ENCODE measurements around the gene NUTM2A. TPM values are rescaled to one million over a fixed set of nuclear protein-coding genes. Genes with fewer than 3 reads are reported as not detected.
"Not testable (repeated sequence)": the region's sequence is repeated elsewhere in the genome, so short reads cannot be mapped to it uniquely, and the experiment has no call there.

NUTM2A gene
- total RNA-seq, 4 donors from 2014 or later, result 1.8 to 6.3 (median 2.4) TPM

DNA sequence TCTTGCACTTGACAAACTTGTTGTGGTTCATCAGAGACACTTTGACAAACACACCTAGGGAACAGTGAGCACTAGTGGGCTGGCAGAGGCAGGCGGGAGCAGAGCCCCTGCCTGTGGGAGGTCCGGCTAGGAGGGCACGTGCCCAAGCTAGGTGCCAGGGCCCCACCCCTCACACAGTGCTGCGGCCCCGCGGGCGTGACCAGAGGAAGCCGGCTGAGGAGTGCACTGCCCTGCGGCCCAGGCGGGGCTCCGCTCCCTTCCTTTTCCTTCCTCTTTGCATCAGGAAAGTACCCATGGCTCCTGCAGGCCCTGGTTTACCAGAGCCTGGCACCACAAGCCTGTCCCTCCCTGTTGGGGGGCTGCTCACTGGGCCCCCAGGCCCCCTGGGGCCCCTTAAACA lies 9.1 kb upstream of the NUTM2A start:
- 97% methylated on average over 6 of the region's 11 CpGs; no CpG with 5 or more reads in 1 of the 2 donors for WGBS, 2 donors
- H3K27me3 ChIP-seq; H3K4me3 ChIP-seq; H3K4me1 ChIP-seq; H3K9me3 ChIP-seq; DNase-seq (ENCODE audit: low spot score in 2 of 2); H3K27ac ChIP-seq: not testable (repeated sequence)
- H3K36me3 ChIP-seq, result peaks cover 0 to 17% (median 0%) of the 10 kb centered on the region in 3 donors

DNA sequence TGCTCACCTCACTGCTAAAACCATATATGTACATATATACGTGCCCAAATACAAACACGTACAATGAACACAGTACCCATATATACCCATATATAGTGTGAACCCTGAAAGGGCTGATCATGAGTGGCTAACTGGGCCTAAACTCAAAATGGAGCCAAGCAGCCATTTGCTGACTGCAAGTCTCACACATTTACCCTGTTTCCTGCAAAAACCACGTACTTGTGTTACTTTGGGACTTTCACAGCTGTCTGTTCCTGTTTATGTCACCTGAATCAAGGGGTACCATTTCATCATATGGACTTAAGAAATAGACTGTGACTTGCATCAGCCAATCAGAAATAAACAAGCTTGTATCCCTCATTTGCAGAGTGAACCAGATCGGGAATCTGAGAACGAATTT lies 5.9 kb upstream of the NUTM2A start:
- not testable (repeated sequence) for H3K9me3 ChIP-seq; DNase-seq (ENCODE audit: low spot score in 2 of 2); H3K4me1 ChIP-seq; H3K36me3 ChIP-seq; H3K27me3 ChIP-seq; H3K27ac ChIP-seq; H3K4me3 ChIP-seq
- WGBS, 2 donors, result 40% methylated on average over 1 of the region's 5 CpGs; no CpG with 5 or more reads in 1 of the 2 donors

DNA sequence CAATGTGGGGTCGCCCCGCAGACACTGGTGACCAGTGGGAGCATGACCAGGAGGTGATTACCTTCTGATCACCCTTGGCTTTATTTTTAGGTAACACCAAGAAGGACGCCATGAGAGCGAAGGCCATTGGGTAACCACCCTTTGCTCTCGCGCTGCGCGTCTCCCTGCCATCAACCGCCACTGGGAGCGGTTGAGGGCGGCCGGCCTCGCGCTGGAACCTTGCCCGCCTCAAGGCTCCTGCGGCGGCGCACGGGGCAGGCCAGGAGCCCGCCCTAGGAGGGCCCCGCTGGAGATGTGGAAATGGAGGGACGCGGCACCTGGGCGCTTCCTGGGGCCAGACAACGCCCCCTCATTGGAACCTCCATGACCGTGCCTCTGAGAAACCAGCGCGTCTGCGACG lies 2.5 kb upstream of the NUTM2A start:
- not testable (repeated sequence) for DNase-seq (ENCODE audit: low spot score in 2 of 2); H3K27me3 ChIP-seq; H3K36me3 ChIP-seq; H3K9me3 ChIP-seq; H3K27ac ChIP-seq; H3K4me1 ChIP-seq; H3K4me3 ChIP-seq
- 89 to 92% methylated on average over 12 to 15 of the region's 30 CpGs for WGBS, 2 donors

DNA sequence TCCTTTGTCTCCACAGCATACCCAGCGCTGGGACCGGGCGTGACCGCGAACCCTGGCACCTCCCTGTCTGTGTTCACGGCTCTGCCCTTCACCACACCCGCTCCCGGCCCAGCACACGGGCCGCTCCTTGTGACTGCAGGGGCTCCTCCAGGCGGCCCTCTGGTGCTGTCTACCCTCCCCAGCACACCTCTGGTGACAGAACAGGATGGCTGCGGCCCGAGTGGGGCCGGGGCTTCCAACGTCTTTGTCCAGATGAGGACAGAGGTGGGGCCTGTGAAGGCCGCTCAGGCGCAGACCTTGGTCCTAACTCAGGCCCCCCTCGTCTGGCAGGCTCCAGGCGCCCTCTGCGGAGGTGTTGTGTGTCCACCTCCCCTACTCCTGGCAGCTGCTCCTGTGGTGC lies 3.0 kb downstream of the NUTM2A start:
- H3K4me3 ChIP-seq; H3K9me3 ChIP-seq; DNase-seq (ENCODE audit: low spot score in 2 of 2); H3K36me3 ChIP-seq; H3K4me1 ChIP-seq; H3K27ac ChIP-seq; H3K27me3 ChIP-seq: not testable (repeated sequence)
- WGBS, 2 donors, result 93% methylated on average over 8 of the region's 20 CpGs; no CpG with 5 or more reads in 1 of the 2 donors

DNA sequence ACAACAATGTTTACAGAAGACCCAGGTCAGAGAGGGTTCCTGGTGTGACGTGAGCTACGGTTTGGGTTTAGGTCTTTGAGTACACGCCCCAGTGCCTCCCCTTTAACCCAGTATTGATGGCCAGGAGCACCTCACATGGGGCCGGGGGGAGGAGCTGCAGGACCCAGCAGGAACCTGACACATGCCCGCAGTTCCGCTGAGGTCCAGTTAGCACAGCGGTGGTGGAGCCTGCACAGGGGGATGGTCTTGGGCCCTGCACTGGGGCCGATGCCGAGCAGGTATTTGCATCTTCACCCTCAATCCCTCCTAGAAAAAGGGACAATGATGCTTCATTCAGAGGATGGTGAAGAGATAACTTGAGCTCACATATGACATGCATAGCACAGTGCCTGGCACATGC lies 4.0 kb downstream of the NUTM2A start:
- H3K27ac ChIP-seq; H3K27me3 ChIP-seq; DNase-seq (ENCODE audit: low spot score in 2 of 2); H3K4me3 ChIP-seq; H3K4me1 ChIP-seq; H3K9me3 ChIP-seq; H3K36me3 ChIP-seq: not testable (repeated sequence)
- WGBS, 2 donors, result 89% methylated on average over 7 to 9 of the region's 9 CpGs

DNA sequence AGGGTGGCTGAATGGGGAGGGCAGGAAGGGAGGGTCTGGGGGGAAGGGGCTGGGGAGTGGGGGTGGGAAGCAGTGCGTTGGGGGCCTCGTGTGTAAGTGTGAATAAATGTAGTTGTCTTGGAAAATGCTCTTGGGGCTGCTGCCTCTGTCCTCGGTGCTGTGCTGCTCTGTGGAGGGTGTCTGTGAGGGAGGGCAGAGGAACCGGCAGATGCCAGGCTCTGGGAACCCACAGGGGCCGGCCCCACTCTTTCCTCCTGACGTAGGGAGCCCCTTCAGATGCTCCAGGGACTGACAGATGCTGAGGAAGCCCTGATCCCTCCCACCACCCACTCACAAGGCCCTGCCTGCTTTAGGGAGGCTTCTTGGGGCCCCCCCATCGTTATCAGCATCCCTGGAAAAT lies 9.6 kb downstream of the NUTM2A start:
- not testable (repeated sequence) for H3K27me3 ChIP-seq; H3K27ac ChIP-seq; H3K4me1 ChIP-seq; DNase-seq (ENCODE audit: low spot score in 2 of 2); H3K9me3 ChIP-seq; H3K4me3 ChIP-seq; H3K36me3 ChIP-seq
- 67 to 80% methylated on average over 1 of the region's 7 CpGs for WGBS, 2 donors

DNA sequence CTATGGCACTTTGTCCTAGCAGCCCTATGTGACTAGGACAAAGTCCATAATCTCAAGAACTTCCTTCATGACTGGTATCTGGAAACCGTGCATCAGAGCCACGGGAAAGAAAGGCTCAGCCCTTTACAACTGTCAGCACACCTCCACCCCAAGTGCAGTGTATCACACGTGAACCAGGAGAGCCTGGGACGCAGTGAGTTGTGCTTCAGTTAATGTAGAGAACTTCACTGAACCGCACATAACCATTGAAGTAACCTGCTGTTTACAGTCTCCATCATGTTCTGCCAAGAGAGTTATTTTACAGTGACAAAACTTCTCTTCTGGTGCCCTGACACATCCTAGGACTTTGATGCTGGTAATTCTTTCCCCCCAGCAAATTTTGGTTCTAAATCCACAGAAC lies 12.0 kb downstream of the NUTM2A start:
- H3K27me3 ChIP-seq; DNase-seq (ENCODE audit: low spot score in 2 of 2); H3K27ac ChIP-seq; H3K4me3 ChIP-seq; H3K9me3 ChIP-seq; H3K36me3 ChIP-seq; H3K4me1 ChIP-seq: not testable (repeated sequence)
- WGBS, 2 donors, result 89 to 100% methylated on average over 3 to 5 of the region's 5 CpGs

DNA sequence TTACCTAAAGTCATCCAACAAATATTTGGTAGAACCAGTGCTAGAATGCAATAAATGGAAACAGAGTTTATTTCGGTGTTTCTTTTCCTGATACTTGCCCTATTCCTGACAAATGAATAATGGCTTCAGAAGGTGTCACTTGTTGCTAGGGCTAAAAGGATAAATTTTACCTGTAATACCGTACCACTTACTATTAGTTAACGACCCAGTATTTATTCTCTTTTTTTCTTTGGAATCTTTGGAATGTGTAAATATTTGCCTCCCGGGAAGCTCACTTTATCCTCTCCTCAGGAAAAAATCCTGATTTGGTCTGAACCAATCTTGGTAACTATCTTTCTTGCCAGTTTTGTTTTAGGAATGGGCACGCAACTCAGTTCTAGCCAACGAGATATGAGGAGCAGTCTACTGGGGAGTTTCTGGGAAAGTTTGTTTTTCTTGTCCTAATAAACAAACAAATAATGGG lies 14.1 kb downstream of the NUTM2A start:
- not testable (repeated sequence) for H3K27ac ChIP-seq; H3K4me1 ChIP-seq; H3K9me3 ChIP-seq; H3K4me3 ChIP-seq; DNase-seq (ENCODE audit: low spot score in 2 of 2); H3K27me3 ChIP-seq; H3K36me3 ChIP-seq
- WGBS, 2 donors, result 68% methylated on average over 2 of the region's 6 CpGs; no CpG with 5 or more reads in 1 of the 2 donors

DNA sequence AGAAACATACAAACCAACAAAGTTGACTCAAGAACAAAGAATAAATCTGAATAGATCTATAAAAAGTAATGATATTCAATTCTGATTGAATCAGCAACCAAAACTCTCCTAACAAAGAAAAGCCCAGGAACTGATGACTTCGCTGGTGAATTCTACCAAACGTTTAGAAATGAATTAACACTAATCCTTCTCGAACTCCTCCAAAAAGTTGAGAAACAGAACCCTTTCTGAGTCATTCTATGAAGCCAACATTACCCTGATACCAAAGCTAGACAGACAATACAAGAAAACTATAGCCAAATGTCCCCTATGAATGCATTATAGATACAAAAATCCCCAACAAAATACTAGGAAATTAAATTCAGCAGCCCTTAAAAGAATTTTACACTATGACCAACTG lies 16.9 kb downstream of the NUTM2A start:
- H3K36me3 ChIP-seq; H3K9me3 ChIP-seq; H3K4me1 ChIP-seq; H3K27ac ChIP-seq; H3K27me3 ChIP-seq; DNase-seq (ENCODE audit: low spot score in 2 of 2); H3K4me3 ChIP-seq: not testable (repeated sequence)
- WGBS, 2 donors, result 70% methylated on average over 3 of the region's 3 CpGs; no CpG with 5 or more reads in 1 of the 2 donors

DNA sequence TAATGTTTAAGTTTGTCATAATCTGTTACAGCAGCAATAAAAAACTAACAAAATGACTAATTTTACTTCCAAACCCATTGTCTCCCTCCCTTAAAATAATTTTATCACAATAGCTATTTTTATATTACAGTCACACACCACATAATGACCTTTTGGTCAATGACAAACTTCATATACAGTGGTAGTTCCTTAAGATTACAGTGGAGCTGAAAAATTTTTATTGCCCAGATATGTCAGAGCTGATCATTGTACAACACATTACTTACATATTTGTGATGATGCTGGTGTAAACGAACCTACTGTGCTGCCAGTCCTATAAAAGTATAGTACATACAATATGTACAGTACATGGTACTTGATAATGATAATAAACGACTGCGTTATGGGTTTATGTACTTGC lies 22.1 kb downstream of the NUTM2A start:
- not testable (repeated sequence) for H3K36me3 ChIP-seq; H3K27ac ChIP-seq; H3K4me3 ChIP-seq; DNase-seq (ENCODE audit: low spot score in 2 of 2); H3K4me1 ChIP-seq; H3K9me3 ChIP-seq; H3K27me3 ChIP-seq
- WGBS, 2 donors, result 50 to 91% methylated on average over 1 of the region's 3 CpGs

DNA sequence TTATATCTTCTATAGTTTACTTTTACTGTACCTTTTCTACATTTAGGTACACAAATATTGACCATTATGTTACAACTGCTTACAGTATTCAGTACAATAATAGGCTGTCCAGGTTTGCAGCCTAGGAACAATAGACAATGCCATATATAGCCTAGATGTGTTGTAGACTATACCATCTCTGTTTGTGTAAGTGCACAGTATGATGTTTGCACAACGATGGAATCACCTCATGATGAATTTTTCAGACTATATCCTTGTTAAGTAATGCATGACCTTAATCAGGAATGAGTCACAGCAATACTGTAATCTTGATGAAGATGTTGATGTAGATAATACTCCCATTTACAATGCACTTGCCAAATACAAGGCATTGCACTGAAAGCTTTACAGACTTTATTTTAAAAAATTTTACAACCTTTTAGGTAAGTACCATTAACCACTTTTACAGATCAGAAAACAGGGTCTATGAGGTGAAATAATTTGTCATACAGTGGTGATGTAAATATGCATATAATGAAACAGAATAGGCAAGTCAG lies 23.6 kb downstream of the NUTM2A start:
- H3K9me3 ChIP-seq; H3K36me3 ChIP-seq; H3K4me3 ChIP-seq; DNase-seq (ENCODE audit: low spot score in 2 of 2); H3K27ac ChIP-seq; H3K4me1 ChIP-seq; H3K27me3 ChIP-seq: not testable (repeated sequence)
- WGBS, 2 donors, result 75 to 100% methylated on average over 1 of the region's 1 CpG

DNA sequence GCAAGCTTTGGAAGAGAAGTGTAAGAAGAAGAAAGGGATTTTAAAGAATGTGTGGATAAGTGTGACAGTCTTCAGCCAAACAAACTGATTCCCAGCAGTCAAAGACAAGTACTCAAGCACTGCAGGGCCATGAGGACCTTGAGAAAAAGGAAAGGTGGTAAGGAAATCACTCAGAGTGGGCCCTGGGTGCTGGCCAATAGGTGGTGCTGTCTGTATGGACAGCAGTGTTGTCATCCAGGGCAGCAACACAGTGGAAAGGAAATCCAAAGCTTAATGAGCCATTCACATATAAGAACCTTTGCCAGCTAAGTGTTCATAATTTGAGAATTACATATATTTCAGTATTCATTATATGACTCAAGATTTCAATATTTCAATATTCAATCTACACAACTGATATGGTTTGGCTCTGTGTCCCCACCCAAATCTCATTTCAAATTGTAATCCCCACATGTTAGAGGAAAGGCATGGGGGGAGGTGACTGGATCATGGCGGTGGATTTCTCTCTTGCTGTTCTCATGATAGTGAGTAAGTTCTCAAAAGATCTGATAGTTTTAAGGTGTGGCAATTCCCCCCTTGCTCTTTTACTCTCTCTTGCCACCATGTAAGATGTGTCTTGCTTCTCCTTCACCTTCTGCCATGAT lies 55.6 kb downstream of the NUTM2A start:
- H3K4me3 ChIP-seq, H3K9me3 ChIP-seq: not testable (repeated sequence)
- no CpG with 5 or more reads among the region's 1 CpG for WGBS, 2 donors

More for the DNA sequence above, 55.6 kb downstream of the NUTM2A start:
- not testable (repeated sequence) for H3K27me3 ChIP-seq; DNase-seq (ENCODE audit: low spot score in 2 of 2); H3K4me1 ChIP-seq; H3K36me3 ChIP-seq; H3K27ac ChIP-seq

All from tibial nerve (tissue), 4 donors.